HL-60 (cell line): ENCODE data around the gene SLC6A13.

Source experiments
- DNase-seq, 2 experiments: peaks; one replicate each; pipeline ENCODE4 v3.0.0-alpha.2; 2010 to 2020; ENCODE audit warnings: low read depth in 1 of 2, low spot score in 1 of 2
- H3K27ac ChIP-seq: fragments of 250-450 bp; sonication (Bioruptor Pico); replicated peaks from 2 replicates; pipeline ENCODE4 v1.5.1; 2020; ENCODE audit warnings: mild to moderate bottlenecking, moderate library complexity
- H3K27me3 ChIP-seq: fragments of 250-450 bp; sonication (Bioruptor Pico); 2 replicates; pipeline ENCODE4 v1.5.1; 2021; ENCODE audit warnings: mild to moderate bottlenecking, moderate library complexity; ENCODE audit not compliant: insufficient read depth, poor library complexity, severe bottlenecking
- H3K4me3 ChIP-seq: replicated peaks from 2 replicates; pipeline ENCODE4 v1.5.1; 2011; ENCODE audit warnings: mild to moderate bottlenecking, control low read depth, low read length; ENCODE audit not compliant: insufficient read depth
- GABPA ChIP-seq: IDR thresholded peaks from 2 replicates; pipeline ENCODE4 v1.6.1; 2012; ENCODE audit warnings: low read depth
- POLR2AphosphoS5 ChIP-seq: IDR thresholded peaks from 2 replicates; pipeline ENCODE4 v1.6.1; 2012; ENCODE audit warnings: low read depth
- SPI1 ChIP-seq: IDR thresholded peaks from 2 replicates; pipeline ENCODE4 v1.6.1; 2012; ENCODE audit warnings: low read depth, mild to moderate bottlenecking, borderline replicate concordance
- TF ChIP-seq, protein P1 (sequence below): IDR thresholded peaks from one replicate; pipeline ENCODE4 v1.5.1; 2011; ENCODE audit warnings: low read length, control low read depth, inconsistent platforms; ENCODE audit not compliant: insufficient read depth
- TF ChIP-seq, protein P2 (sequence below): IDR thresholded peaks from 2 replicates; pipeline ENCODE4 v1.6.1; 2012; ENCODE audit warnings: low read depth; ENCODE audit not compliant: insufficient replicate concordance

SLC6A13 gene

DNA sequence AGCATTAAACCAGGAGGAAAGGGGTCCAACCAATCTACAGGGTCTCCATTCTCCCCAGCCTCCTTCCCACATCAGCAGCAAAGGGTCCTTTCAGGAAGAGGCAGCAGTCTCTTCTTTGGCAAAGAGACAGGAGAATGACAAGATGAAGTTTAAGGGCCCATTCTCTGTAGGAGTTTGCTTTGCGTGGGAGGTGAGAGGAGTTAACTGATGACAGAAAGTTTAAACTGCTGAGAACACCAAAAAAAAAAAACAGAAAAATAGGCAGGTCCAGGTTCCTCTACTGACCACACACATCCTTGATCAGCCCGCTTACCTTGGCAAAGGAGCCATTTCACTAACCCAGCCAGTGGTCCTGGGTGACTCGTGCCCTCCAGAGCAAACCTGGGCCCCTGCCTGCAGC is 5.7 kb downstream of the SLC6A13 start:
- TF ChIP-seq, protein P1, sequence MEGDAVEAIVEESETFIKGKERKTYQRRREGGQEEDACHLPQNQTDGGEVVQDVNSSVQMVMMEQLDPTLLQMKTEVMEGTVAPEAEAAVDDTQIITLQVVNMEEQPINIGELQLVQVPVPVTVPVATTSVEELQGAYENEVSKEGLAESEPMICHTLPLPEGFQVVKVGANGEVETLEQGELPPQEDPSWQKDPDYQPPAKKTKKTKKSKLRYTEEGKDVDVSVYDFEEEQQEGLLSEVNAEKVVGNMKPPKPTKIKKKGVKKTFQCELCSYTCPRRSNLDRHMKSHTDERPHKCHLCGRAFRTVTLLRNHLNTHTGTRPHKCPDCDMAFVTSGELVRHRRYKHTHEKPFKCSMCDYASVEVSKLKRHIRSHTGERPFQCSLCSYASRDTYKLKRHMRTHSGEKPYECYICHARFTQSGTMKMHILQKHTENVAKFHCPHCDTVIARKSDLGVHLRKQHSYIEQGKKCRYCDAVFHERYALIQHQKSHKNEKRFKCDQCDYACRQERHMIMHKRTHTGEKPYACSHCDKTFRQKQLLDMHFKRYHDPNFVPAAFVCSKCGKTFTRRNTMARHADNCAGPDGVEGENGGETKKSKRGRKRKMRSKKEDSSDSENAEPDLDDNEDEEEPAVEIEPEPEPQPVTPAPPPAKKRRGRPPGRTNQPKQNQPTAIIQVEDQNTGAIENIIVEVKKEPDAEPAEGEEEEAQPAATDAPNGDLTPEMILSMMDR, result no peak
- TF ChIP-seq POLR2AphosphoS5 (no peak), SPI1 (no peak), GABPA (no peak)
- TF ChIP-seq, protein P2, sequence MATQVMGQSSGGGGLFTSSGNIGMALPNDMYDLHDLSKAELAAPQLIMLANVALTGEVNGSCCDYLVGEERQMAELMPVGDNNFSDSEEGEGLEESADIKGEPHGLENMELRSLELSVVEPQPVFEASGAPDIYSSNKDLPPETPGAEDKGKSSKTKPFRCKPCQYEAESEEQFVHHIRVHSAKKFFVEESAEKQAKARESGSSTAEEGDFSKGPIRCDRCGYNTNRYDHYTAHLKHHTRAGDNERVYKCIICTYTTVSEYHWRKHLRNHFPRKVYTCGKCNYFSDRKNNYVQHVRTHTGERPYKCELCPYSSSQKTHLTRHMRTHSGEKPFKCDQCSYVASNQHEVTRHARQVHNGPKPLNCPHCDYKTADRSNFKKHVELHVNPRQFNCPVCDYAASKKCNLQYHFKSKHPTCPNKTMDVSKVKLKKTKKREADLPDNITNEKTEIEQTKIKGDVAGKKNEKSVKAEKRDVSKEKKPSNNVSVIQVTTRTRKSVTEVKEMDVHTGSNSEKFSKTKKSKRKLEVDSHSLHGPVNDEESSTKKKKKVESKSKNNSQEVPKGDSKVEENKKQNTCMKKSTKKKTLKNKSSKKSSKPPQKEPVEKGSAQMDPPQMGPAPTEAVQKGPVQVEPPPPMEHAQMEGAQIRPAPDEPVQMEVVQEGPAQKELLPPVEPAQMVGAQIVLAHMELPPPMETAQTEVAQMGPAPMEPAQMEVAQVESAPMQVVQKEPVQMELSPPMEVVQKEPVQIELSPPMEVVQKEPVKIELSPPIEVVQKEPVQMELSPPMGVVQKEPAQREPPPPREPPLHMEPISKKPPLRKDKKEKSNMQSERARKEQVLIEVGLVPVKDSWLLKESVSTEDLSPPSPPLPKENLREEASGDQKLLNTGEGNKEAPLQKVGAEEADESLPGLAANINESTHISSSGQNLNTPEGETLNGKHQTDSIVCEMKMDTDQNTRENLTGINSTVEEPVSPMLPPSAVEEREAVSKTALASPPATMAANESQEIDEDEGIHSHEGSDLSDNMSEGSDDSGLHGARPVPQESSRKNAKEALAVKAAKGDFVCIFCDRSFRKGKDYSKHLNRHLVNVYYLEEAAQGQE, result no peak

DNA sequence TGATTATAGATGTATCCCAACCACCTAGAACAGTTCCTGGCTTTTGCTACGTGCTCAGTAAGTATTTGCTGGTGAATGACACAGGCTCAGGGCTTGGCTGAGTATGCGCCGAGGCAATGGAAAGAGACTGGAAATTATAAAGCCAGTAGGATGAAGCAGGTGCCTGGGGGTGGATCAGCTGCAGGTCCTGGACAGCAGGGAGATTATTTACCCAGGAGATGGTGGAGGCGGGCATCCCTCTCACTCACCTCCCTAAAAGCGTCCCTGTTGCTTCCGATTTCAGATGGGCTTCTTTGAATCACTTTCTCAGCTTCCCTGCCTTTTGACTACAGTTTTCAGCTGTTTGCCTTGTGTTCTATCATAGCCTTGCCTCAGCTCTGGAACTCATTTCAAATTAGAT is 6.4 kb downstream of the SLC6A13 start:
- Histone ChIP-seq H3K27ac (no peak overlapping the region), H3K4me3 (no peak overlapping the region), H3K27me3 (no peaks in the 10 kb centered on the region)
- no peak for DNase-seq
- TF ChIP-seq SPI1 (no peak), POLR2AphosphoS5 (no peak), GABPA (no peak)
- TF ChIP-seq, protein P2, result no peak
- TF ChIP-seq, protein P1, result no peak

More for the DNA sequence above, 5.7 kb downstream of the SLC6A13 start:
- no peak for DNase-seq
- Histone ChIP-seq H3K27me3 (no peaks in the 10 kb centered on the region), H3K27ac (no peak overlapping the region), H3K4me3 (no peak overlapping the region)

DNA sequence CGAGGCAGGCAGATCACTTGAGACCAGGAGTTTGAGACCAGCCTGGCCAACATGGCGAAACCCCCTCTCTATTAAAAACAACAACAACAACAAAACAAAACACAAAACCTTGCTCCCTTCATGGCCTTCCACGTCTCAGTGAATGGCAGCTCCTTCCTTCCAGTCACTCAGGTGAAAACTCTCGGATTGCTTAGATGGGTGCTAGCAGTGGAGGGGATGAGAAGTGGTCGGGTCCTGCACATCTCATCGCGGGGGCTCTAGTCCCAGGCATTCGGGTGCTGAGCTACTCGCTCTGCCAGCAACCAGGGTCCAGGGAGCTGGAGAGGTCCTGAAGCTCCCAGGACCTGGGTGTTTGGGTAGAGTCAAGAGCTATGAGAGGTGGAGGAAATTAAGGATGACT is 7.7 kb downstream of the SLC6A13 start:
- H3K27ac ChIP-seq, result no peak overlapping the region
- H3K27me3 ChIP-seq, result no peaks in the 10 kb centered on the region
- no peak overlapping the region for H3K4me3 ChIP-seq
- TF ChIP-seq, protein P2, result no peak
- TF ChIP-seq SPI1 (no peak), GABPA (no peak), POLR2AphosphoS5 (no peak)
- TF ChIP-seq, protein P1, result no peak
- DNase-seq, result no peak
